ENCODE data around the gene TMEM182. TPM values are rescaled to one million over a fixed set of nuclear protein-coding genes. Genes with fewer than 3 reads are reported as not detected.

TMEM182 gene
- total and polyA plus RNA-seq, 9 of the 15 experiments (the other 6 are each of a cell fraction or from before 2014, with no cell fraction given), result 5.2 to 11.4 (median 7.5) TPM

- Histone ChIP-seq H2AFZ (ENCODE audit: low read depth, low read length) (peak overlapping the region; percentile 98), H4K20me1 (replicated peaks; ENCODE audit: control insufficient read depth, insufficient read depth, low read length) (peaks cover 10% of the 10 kb centered on the region; the same call in 1 of the 2 replicates), H3K9me3 (replicated peaks; ENCODE audit: control insufficient read depth, insufficient read depth, low read depth, low read length) (no peaks in the 10 kb centered on the region), H3K27me3 (ENCODE audit: control insufficient read depth in 2 of 2, insufficient read depth in 2 of 2, low read length in 2 of 2) (no peaks in the 10 kb centered on the region), H3K4me1 (replicated peaks in 1 of 2; ENCODE audit: control insufficient read depth in 2 of 2, insufficient read depth in 2 of 2, low read length in 2 of 2) (peaks cover 6 to 10% of the 10 kb centered on the region in 2 experiments), H3K27ac (ENCODE audit: extremely low read depth, low read depth, low read length) (peak overlapping the region; percentile 69), H3K36me3 (ENCODE audit: control insufficient read depth, insufficient read depth, low read length) (peaks cover 11% of the 10 kb centered on the region), H3K9ac (ENCODE audit: insufficient read depth in 1 of 2, low read depth in 2 of 2, low read length in 2 of 2) (peak overlapping the region; percentile 83 to 98), H3K4me2 (ENCODE audit: insufficient read depth, low read length) (peak overlapping the region; percentile 93), H3K9me1 (ENCODE audit: control insufficient read depth, insufficient read depth, low read length) (no peaks in the 10 kb centered on the region), H3K79me2 (ENCODE audit: control insufficient read depth, insufficient read depth, low read length) (peaks cover 40% of the 10 kb centered on the region), H3K4me3 (peak overlapping the region; percentile 79)
- TF ChIP-seq NR2F6 (CRISPR knock-in tag; IDR thresholded peaks at IDR 0.05) (no peak), MTA2 (IDR thresholded peaks at IDR 0.05; ENCODE audit: low read depth) (no peak), TFAP4 (CRISPR knock-in tag; IDR thresholded peaks at IDR 0.05; ENCODE audit: borderline replicate concordance) (peak; percentile 10; the same call in 1 of the 2 replicates), HEY1 (CRISPR knock-in tag; IDR thresholded peaks at IDR 0.05; ENCODE audit: borderline replicate concordance) (no peak), ARID4B (CRISPR knock-in tag; IDR thresholded peaks at IDR 0.05) (peak; percentile 16; the same call in 1 of the 2 replicates), TRIM28 (IDR thresholded peaks at IDR 0.05) (no peak), CHD1 (IDR thresholded peaks at IDR 0.05; ENCODE audit: low read length) (peak; percentile 20), RFX5 (IDR thresholded peaks at IDR 0.05; ENCODE audit: low read depth, low read length) (no peak), FOXA3 (CRISPR knock-in tag; conservative IDR thresholded peaks at IDR 0.05 in 1 of 2, IDR thresholded peaks at IDR 0.05 in 1 of 2) (0 out of 4 replicates have a peak, but pooled peaks of 1 of the 2 experiments have one; percentile 30)
- intact Hi-C loops (cut with micrococcal nuclease) (no loop called here), in situ Hi-C loops (cut with MboI) (no loop called here)
- no TSS peak for BruUV-seq (replicated peaks)
- ATAC-seq (peak; percentile 78), DNase-seq (ENCODE audit: extremely low read depth in 1 of 4, low spot score in 3 of 4) (peak in 3 of 4 experiments; percentile 25 to 48 (median 45)), FAIRE-seq (no peak)
- ChIA-PET CTCF (ENCODE audit: low intra/inter-chr PET ratio) (no interaction called here), POLR2A (interaction anchor here (0.6 to 1.6 kb wide), 5 partner anchors 17 to 120 kb away, joined by 3 to 8 read pairs (median 3); no protein-coding TSS in a partner anchor)
- 2% methylated on average over 6 of the region's 6 CpGs for WGBS (ENCODE audit: insufficient coverage, low coverage, missing lambda C conversion rate)
Measured at GRCh38 chr2:102736110-102736409, 25.8 kb upstream of the TMEM182 start.

Data from K562 (cell line).